Prostate gland (tissue), 2 donors: ENCODE data around the gene ZNF575.

ENCODE experiments used
- CTCF ChIP-seq, 4 experiments: fragments of 200-600 bp in 2 of 4; fragments of 450-650 bp in 2 of 4; sonication (generic) in 2 of 4; IDR thresholded peaks; 1 replicate in 3 of 4; 2 replicates in 1 of 4; pipeline ENCODE4 v1.5.1; 2016 to 2019; ENCODE audit warnings: antibody characterized with exemption in 4 of 4, mild to moderate bottlenecking in 2 of 4, moderate library complexity in 2 of 4
- POLR2A ChIP-seq: fragments of 450-650 bp; IDR thresholded peaks from one replicate; pipeline ENCODE4 v1.6.1; 2016; ENCODE audit warnings: antibody characterized with exemption, mild to moderate bottlenecking
- POLR2AphosphoS5 ChIP-seq: sonication (generic); formaldehyde crosslinking; IDR thresholded peaks from one replicate; pipeline ENCODE4 v1.6.1; 2017; ENCODE audit warnings: antibody characterized with exemption

DNA sequence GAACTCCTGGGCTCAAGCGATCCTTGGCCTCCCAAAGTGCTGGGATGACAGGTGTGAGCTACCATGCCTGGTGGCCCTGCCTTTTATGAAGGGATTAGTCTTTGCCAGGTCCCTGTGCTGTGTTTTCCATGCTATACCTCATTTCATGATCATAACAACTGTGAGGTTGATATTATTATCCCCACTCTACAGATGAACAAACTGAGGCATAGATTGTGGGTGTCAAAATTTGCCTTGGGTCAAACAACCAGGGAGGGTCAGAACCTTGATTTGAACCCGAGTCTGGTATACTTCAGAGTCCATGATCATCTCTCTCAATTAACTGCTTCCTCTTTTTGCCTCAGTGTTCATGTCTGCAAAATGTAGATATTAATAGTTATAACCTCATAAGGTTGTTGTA, 49.5 kb downstream of the ZNF575 start:
- TF ChIP-seq POLR2A (no peak), CTCF (IDR thresholded peaks at IDR 0.05) (no peak), POLR2AphosphoS5 (no peak)
